Prostate gland (tissue), 2 donors: ENCODE data around the gene MARS1. TPM values are rescaled to one million over a fixed set of nuclear protein-coding genes. Genes with fewer than 3 reads are reported as not detected.

Source experiments
- DNase-seq: peaks from one replicate; pipeline ENCODE4 v3.0.0-alpha.2; 2019; ENCODE audit warnings: low spot score
- H3K27ac ChIP-seq, 2 donors: fragments of 200-600 bp; sonication (generic); 2 replicates each; pipeline ENCODE4 v1.5.1; 2017 to 2019
- H3K27me3 ChIP-seq: fragments of 200-600 bp; sonication (generic); replicated peaks from 2 replicates; pipeline ENCODE4 v1.5.1; 2019; ENCODE audit not compliant: insufficient read depth
- H3K36me3 ChIP-seq, 2 donors: fragments of 200-600 bp; sonication (generic); 1 replicate in 1 of 2; 2 replicates in 1 of 2; pipeline versions ENCODE4 v1.5.1 to v1.8.1; 2017 to 2019
- H3K4me1 ChIP-seq: fragments of 200-600 bp; sonication (generic); replicated peaks from 2 replicates; pipeline ENCODE4 v1.5.1; 2019
- H3K4me3 ChIP-seq, 2 donors: fragments of 200-600 bp; sonication (generic); 2 replicates each; pipeline ENCODE4 v1.5.1; 2017 to 2019
- H3K9me3 ChIP-seq: fragments of 200-600 bp; sonication (generic); 2 replicates; pipeline ENCODE4 v1.5.1; 2017
- POLR2A ChIP-seq: fragments of 450-650 bp; IDR thresholded peaks from one replicate; pipeline ENCODE4 v1.6.1; 2016; ENCODE audit warnings: antibody characterized with exemption, mild to moderate bottlenecking
- POLR2AphosphoS5 ChIP-seq: sonication (generic); formaldehyde crosslinking; IDR thresholded peaks from one replicate; pipeline ENCODE4 v1.6.1; 2017; ENCODE audit warnings: antibody characterized with exemption
- WGBS: methylation state at CpG from one replicate; pipeline ENCODE4 v1.1.5; 2018; 5-methylcytosine and 5-hydroxymethylcytosine counted together
- intact Hi-C: fragments of 100-400 bp; cut with DNase I; formaldehyde crosslinking; loops from one replicate; pipeline ENCODE4 v1.14.2; 2022
- total RNA-seq, 2 donors: library from RNA; depleted of rRNA; stranded (reverse); fragments of >200 nt; gene quantifications; one replicate each; pipeline ENCODE4 v1.1.0, GENCODE V29; 2016
- TF ChIP-seq, protein P1 (sequence below), 4 experiments: fragments of 200-600 bp in 2 of 4; fragments of 450-650 bp in 2 of 4; sonication (generic) in 2 of 4; IDR thresholded peaks; 1 replicate in 3 of 4; 2 replicates in 1 of 4; pipeline ENCODE4 v1.5.1; 2016 to 2019; ENCODE audit warnings: antibody characterized with exemption in 4 of 4, mild to moderate bottlenecking in 2 of 4, moderate library complexity in 2 of 4

MARS1 gene
- total RNA-seq, 2 donors from 2014 or later, result 67.2 to 90.0 TPM

DNA sequence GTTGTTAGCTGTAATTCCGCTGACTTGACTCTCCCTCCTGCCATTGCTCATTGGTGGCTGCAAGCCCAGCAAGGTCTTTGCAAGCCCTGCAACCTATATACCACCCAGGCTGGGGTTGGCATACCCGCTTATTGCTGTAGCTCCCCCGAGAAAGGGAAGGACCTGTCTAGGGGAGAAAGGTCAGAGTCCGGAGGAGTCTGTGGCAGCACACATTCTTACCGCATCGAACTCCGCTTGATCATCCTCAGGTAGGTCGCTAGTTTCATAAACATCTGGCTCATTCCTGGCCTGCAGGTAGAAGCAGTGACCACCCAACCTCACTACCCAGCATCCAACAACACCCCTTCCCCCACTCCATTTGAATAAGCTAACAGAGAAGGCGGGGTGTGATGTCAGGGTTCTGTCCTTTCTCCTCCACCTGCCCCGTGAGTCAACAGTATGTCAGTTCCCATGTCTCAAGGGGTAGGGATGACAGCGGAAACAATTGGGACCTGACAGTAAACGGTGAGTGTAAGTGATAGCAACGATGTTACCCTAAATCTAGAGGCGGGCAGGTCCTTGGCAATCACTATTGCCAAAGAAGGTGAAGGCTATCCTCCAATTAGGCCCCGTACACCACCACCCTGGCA lies 58.1 kb downstream of the MARS1 start:
- no peaks in the 10 kb centered on the region for H3K9me3 ChIP-seq
- intact Hi-C loops, result no loop called here
- DNase-seq, result no peak
- WGBS, result 60% methylated on average over 15 of the region's 15 CpGs
- peak overlapping the region; percentile 99 for H3K4me3 ChIP-seq
- TF ChIP-seq POLR2A, result no peak
- no peak for TF ChIP-seq POLR2AphosphoS5
- TF ChIP-seq, protein P1, sequence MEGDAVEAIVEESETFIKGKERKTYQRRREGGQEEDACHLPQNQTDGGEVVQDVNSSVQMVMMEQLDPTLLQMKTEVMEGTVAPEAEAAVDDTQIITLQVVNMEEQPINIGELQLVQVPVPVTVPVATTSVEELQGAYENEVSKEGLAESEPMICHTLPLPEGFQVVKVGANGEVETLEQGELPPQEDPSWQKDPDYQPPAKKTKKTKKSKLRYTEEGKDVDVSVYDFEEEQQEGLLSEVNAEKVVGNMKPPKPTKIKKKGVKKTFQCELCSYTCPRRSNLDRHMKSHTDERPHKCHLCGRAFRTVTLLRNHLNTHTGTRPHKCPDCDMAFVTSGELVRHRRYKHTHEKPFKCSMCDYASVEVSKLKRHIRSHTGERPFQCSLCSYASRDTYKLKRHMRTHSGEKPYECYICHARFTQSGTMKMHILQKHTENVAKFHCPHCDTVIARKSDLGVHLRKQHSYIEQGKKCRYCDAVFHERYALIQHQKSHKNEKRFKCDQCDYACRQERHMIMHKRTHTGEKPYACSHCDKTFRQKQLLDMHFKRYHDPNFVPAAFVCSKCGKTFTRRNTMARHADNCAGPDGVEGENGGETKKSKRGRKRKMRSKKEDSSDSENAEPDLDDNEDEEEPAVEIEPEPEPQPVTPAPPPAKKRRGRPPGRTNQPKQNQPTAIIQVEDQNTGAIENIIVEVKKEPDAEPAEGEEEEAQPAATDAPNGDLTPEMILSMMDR (IDR thresholded peaks at IDR 0.05), result no peak
- peak overlapping the region; percentile 84 to 88 for H3K27ac ChIP-seq
- peaks cover 7% of the 10 kb centered on the region for H3K4me1 ChIP-seq
- no peaks in the 10 kb centered on the region for H3K36me3 ChIP-seq
- peaks cover 11% of the 10 kb centered on the region for H3K27me3 ChIP-seq

DNA sequence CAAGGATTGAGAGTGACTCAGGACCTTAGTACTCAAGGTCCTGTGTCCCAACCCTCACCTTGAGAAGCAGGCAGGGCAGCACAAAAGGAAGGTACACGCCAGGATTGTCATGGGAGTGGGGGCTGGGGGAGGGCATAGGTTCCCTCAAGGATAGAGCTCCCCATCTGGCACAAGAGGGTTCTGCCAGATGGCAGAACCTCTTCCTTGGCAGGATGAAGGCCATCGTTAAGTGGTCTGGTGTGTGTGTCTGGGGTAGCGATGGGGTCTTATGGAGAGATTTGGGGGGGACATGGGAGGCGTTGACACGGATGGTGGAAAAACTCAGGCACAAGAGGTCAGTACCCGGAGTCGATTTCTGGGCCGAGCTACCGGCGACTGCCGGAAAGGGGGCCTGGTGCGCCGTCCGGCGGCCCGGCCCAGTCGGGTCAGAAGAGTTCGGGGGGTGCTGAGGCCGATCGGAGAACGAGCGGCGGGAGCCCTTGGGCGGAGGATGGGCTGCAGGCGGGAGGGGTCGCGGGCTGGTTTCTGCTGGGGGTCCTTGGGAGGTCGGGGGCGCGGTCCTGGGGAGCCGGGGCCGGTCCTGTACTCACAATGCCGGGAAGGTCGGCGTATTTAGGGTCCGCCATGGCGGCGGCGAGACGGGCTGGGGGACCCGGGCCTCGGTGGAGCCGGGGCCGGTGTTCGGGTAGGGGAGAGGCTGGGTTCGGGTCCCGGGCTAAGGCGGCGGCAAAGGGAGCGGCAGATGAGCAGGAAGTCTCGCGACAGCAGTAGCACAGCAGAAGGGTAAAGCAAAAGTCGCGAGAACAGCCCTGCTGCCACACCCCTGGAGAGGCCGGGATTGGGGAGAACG lies 58.8 kb downstream of the MARS1 start, which contains the start of gene DCTN2:
TSS of gene DCTN2 (minus strand) at position 755 of the 850 bp plus-strand sequence. CDS start at position 626, 129 bp downstream.
- peak; percentile 95 for DNase-seq
- no peaks in the 10 kb centered on the region for H3K9me3 ChIP-seq
- intact Hi-C loops, result no loop called here
- peak within 1 kb of the TSS; percentile 84 to 88 for H3K27ac ChIP-seq
- H3K36me3 ChIP-seq, result no peaks in the 10 kb centered on the region
- under 1% methylated on average over 56 of the region's 56 CpGs for WGBS
- peaks cover 7% of the 10 kb centered on the region for H3K4me1 ChIP-seq
- H3K27me3 ChIP-seq, result peaks cover 11% of the 10 kb centered on the region
- H3K4me3 ChIP-seq, result peak within 1 kb of the TSS; percentile 99
- no peak for TF ChIP-seq POLR2AphosphoS5
- peak; percentile 55 for TF ChIP-seq POLR2A

DNA sequence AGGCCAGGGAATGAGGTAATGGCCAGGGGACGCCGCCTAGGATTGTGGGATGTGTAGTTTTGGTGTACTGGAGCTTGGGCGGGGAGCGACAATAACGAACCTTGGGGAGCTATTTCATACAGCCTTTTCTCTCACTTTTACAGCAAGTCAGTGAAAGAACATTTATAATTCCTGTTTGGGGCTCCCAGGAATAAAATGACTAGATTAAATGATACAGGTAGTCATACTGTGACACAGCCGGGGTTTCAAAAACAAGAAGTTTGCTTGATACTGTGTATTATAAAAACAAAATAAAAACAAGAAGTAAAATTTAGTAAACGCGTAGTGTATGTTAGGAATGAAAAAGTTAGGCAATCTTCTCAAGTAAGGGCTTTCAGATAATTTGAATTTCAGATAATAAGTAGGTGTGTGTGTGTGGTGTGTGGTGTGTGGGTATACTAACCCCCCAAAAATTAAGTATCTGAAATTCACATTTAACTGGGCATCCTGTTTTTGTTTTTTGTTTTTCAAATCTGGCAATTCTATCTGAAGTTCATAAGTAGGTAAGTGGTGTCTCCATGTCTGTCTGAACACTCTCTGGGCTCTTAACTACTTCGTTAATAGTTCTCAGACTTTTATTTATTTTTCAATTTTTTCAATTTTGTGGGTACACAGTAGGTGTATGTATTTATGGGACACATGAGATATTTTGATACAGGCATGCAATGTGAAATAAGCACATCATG lies 59.6 kb downstream of the MARS1 start:
- H3K27ac ChIP-seq, result peak overlapping the region in 1 of 2 donors; percentile 84

DNA sequence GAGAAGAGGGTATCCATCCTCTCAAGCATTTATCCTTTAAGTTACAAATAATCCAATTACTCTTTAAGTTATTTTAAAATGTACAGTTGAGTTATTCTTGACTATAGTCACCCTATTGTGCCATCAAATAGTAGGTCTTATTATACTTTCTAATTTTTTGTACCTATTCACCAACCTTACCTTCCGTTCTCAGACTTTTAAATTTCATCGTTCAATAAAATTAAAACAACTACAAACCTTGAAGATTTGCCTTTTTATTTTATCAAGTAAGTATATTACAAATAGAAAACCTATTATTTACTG lies 60.1 kb downstream of the MARS1 start:
- no peaks in the 10 kb centered on the region for H3K9me3 ChIP-seq
- H3K4me3 ChIP-seq, result no peak overlapping the region
- WGBS, result 86% methylated on average over 2 of the region's 2 CpGs
- intact Hi-C loops, result no loop called here
- no peaks in the 10 kb centered on the region for H3K36me3 ChIP-seq
- no peak for DNase-seq
- TF ChIP-seq, protein P1 (IDR thresholded peaks at IDR 0.05), result no peak
- TF ChIP-seq POLR2A (no peak), POLR2AphosphoS5 (no peak)
- H3K27me3 ChIP-seq, result peaks cover 13% of the 10 kb centered on the region
- peaks cover 7% of the 10 kb centered on the region for H3K4me1 ChIP-seq
- no peak overlapping the region for H3K27ac ChIP-seq

More for the DNA sequence above, 59.6 kb downstream of the MARS1 start:
- Histone ChIP-seq H3K36me3 (no peaks in the 10 kb centered on the region), H3K9me3 (no peaks in the 10 kb centered on the region), H3K4me3 (peak overlapping the region; percentile 99), H3K27me3 (peaks cover 11% of the 10 kb centered on the region), H3K4me1 (peaks cover 7% of the 10 kb centered on the region)
- TF ChIP-seq POLR2A, result no peak
- TF ChIP-seq, protein P1 (IDR thresholded peaks at IDR 0.05), result no peak
- peak; percentile 95 for TF ChIP-seq POLR2AphosphoS5
- DNase-seq, result no peak
- intact Hi-C loops, result no loop called here
- 20% methylated on average over 9 of the region's 9 CpGs for WGBS

DNA sequence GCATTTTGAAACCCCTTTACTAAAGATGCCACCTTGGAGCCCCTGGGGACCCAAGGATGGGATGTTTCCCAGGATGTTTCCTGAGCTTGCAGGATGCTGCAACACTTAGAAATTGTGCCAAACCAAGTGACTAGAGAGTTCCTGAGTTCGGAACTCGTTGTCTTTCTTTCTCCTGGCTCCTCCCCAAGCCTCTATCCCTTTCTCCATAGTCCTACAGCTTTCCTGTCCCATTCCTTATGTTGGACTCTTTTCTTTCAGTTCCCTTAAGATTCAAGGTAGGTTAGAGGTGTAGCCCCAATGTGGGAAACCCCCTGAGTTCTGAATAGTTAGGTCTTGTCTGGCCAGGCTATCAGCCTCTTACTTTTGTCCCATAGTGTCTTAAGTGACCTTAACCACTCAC lies 60.6 kb downstream of the MARS1 start:
- no peaks in the 10 kb centered on the region for H3K9me3 ChIP-seq
- H3K27ac ChIP-seq, result no peak overlapping the region
- no peak for DNase-seq
- WGBS, result 27% methylated on average over 2 of the region's 2 CpGs
- H3K27me3 ChIP-seq, result peaks cover 13% of the 10 kb centered on the region
- no peak for TF ChIP-seq POLR2A
- TF ChIP-seq, protein P1 (IDR thresholded peaks at IDR 0.05), result no peak
- no peak for TF ChIP-seq POLR2AphosphoS5
- H3K4me3 ChIP-seq, result no peak overlapping the region
- peaks cover 7% of the 10 kb centered on the region for H3K4me1 ChIP-seq
- no peaks in the 10 kb centered on the region for H3K36me3 ChIP-seq
- intact Hi-C loops, result no loop called here
